Tibial artery (tissue), 4 donors: ENCODE results near the gene ANGPT4.

Experiments used
- DNase-seq, 2 donors: peaks; one replicate each; pipeline ENCODE4 v3.0.0-alpha.2; 2019
- H3K27ac ChIP-seq, 2 donors: fragments of 200-600 bp; sonication (generic) in 1 of 2; 1 replicate in 1 of 2; 2 replicates in 1 of 2; pipeline ENCODE4 v1.5.1; 2018 to 2019; ENCODE audit warnings: mild to moderate bottlenecking in 1 of 2
- H3K27me3 ChIP-seq, 2 donors: fragments of 200-600 bp; sonication (generic) in 1 of 2; one replicate each; pipeline versions ENCODE4 v1.5.1 to v1.6.0; 2016 to 2019
- H3K36me3 ChIP-seq, 3 donors: fragments of 200-600 bp; sonication (generic) in 2 of 3; one replicate each; pipeline ENCODE4 v1.5.1; 2016 to 2019; ENCODE audit warnings: mild to moderate bottlenecking in 2 of 3
- H3K4me1 ChIP-seq, 4 donors: fragments of 200-600 bp; sonication (generic) in 2 of 4; 1 replicate in 3 of 4; 2 replicates in 1 of 4; pipeline ENCODE4 v1.5.1; 2016 to 2019
- H3K4me3 ChIP-seq, 2 donors: fragments of 200-600 bp; sonication (generic) in 1 of 2; 1 replicate in 1 of 2; 2 replicates in 1 of 2; pipeline ENCODE4 v1.5.1; 2018 to 2019; ENCODE audit warnings: mild to moderate bottlenecking in 2 of 2
- H3K9me3 ChIP-seq, 3 donors: fragments of 200-600 bp; sonication (generic) in 1 of 3; one replicate each; pipeline ENCODE4 v1.5.1; 2016 to 2019
- intact Hi-C: fragments of 100-400 bp; cut with DNase I; formaldehyde crosslinking; loops from one replicate; pipeline ENCODE4 v1.15.0; 2023; ENCODE audit warnings: low total_unique reads
- TF ChIP-seq, protein P1 (sequence below), 2 experiments: fragments of 200-600 bp in 1 of 2; fragments of 450-650 bp in 1 of 2; IDR thresholded peaks; one replicate each; pipeline ENCODE4 v1.5.1; 2017 to 2019; ENCODE audit warnings: antibody characterized with exemption in 2 of 2, mild to moderate bottlenecking in 1 of 2, moderate library complexity in 1 of 2

Gene ANGPT4

DNA sequence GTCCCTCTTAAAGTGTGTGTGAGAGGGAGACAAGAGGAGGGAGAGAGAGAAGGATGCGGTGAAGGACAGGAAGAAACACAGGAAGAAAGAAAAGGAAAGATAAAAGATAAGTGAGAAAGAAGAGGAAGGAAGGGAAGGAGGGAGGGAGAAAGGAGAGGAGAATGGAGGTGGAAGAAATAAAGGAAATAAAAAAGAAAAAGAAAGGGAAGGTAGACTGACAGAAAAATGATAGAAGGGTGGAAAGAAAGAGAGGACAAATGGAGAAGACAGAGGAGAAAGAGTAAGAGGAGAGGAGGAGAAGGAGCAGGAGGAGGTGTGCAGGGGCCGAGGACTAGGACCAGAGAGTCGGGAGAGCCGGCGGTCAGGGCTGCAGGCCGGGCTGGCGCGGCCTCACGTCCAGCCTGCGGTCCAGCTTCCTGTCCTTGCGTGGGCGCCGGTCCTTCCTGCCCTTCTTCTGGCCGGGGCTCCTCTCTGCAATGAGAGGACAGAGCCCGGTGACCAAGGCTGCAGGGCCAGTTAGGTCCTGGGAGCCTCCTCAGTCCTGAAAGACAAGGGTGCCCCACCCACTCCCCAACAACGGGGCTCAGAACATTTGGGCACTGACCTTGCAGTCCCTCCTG is 44.0 kb upstream of the ANGPT4 start:
- intact Hi-C loops = loop anchor here (2.0 kb wide), 1 partner anchor 145 kb away; no protein-coding TSS in a partner anchor
- TF ChIP-seq, protein P1, sequence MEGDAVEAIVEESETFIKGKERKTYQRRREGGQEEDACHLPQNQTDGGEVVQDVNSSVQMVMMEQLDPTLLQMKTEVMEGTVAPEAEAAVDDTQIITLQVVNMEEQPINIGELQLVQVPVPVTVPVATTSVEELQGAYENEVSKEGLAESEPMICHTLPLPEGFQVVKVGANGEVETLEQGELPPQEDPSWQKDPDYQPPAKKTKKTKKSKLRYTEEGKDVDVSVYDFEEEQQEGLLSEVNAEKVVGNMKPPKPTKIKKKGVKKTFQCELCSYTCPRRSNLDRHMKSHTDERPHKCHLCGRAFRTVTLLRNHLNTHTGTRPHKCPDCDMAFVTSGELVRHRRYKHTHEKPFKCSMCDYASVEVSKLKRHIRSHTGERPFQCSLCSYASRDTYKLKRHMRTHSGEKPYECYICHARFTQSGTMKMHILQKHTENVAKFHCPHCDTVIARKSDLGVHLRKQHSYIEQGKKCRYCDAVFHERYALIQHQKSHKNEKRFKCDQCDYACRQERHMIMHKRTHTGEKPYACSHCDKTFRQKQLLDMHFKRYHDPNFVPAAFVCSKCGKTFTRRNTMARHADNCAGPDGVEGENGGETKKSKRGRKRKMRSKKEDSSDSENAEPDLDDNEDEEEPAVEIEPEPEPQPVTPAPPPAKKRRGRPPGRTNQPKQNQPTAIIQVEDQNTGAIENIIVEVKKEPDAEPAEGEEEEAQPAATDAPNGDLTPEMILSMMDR (IDR thresholded peaks at IDR 0.05) = no peak

DNA sequence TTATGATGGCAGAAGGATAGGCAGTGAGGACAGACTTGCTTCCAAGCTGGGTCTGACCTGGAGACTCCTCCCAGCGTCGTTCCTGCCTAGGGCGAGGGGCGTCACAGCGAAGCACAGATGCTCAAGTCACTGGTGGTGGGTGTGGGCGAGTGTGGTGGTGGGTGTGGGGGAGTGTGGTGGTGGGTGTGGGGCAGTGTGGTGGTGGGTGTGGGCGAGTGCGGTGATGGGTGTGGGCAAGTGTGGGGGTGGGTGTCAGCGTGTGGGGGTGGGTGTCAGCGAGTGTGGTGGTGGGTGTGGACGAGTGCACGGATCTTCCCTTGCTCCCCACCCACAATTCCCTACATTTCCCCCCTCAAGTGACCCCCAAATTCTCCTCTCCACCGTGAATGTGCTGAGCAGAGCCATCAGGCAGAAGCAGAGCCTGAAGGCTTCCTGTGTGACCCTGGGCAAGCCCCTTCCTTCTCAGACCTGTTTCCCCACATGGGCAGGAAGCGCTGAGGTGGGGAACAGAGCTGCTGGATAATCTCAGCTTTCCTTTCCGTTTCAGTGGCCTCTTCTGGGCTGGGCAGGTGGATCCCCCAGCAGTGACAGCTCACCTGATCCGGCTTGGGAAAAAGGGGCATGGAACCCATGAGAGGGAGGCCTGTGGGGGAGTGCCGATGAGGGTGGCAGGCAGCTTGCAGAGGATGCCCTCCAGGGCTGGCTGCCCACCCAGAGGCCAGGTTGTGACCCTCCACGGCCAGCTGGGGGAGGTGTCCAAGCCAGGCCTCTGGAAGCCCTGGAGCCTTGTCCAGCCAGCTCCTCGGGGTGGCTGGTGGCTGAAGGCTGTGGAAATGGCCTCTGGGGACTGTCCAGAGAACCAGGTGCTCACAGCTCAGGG is 43.0 kb upstream of the ANGPT4 start:
- H3K4me1 ChIP-seq = peaks cover 0 to 7% (median under 1%) of the 10 kb centered on the region in 4 donors
- intact Hi-C loops = loop anchor here (2.0 kb wide), 1 partner anchor 144 kb away; no protein-coding TSS in a partner anchor
- H3K27me3 ChIP-seq = peaks cover 0 to 71% of the 10 kb centered on the region in 2 donors
- no peaks in the 10 kb centered on the region for H3K9me3 ChIP-seq
- H3K27ac ChIP-seq = no peak overlapping the region
- no peak for DNase-seq
- H3K36me3 ChIP-seq = no peaks in the 10 kb centered on the region
- TF ChIP-seq, protein P1 (IDR thresholded peaks at IDR 0.05) = no peak
- H3K4me3 ChIP-seq = no peak overlapping the region

More for the DNA sequence above, 44.0 kb upstream of the ANGPT4 start:
- no peak for DNase-seq
- Histone ChIP-seq H3K36me3 (no peaks in the 10 kb centered on the region), H3K4me3 (no peak overlapping the region), H3K27ac (no peak overlapping the region), H3K4me1 (peaks cover 0 to 7% (median 0%) of the 10 kb centered on the region in 4 donors), H3K27me3 (peaks cover 0 to 70% of the 10 kb centered on the region in 2 donors), H3K9me3 (no peaks in the 10 kb centered on the region)

DNA sequence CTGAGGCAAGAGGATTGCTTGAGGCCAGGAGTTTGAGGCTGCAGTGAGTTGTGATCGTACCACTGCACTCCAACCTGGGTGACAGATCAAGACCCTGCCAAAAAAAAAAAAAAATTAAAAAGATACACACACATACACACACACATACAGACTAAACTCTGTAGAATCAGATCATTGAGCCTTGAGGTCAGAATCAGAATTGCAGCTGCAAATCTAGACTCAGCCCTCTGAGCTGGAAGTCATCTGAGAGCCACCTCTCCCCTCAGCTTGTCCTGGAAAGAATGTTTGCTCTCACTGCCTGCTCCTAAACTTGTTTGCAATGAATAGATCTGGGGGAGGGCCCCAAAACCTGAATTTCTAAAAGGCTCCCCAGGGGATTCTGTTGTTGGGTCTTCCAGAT is 41.4 kb upstream of the ANGPT4 start:
- Histone ChIP-seq H3K36me3 (no peaks in the 10 kb centered on the region), H3K27me3 (peaks cover 0 to 66% of the 10 kb centered on the region in 2 donors), H3K27ac (no peak overlapping the region), H3K9me3 (no peaks in the 10 kb centered on the region), H3K4me3 (no peak overlapping the region), H3K4me1 (peaks cover 0 to 7% (median 3%) of the 10 kb centered on the region in 4 donors)
- TF ChIP-seq, protein P1 (IDR thresholded peaks at IDR 0.05) = no peak
- no peak for DNase-seq
- intact Hi-C loops = loop anchor here (2.0 kb wide), 1 partner anchor 73 kb away; no protein-coding TSS in a partner anchor

DNA sequence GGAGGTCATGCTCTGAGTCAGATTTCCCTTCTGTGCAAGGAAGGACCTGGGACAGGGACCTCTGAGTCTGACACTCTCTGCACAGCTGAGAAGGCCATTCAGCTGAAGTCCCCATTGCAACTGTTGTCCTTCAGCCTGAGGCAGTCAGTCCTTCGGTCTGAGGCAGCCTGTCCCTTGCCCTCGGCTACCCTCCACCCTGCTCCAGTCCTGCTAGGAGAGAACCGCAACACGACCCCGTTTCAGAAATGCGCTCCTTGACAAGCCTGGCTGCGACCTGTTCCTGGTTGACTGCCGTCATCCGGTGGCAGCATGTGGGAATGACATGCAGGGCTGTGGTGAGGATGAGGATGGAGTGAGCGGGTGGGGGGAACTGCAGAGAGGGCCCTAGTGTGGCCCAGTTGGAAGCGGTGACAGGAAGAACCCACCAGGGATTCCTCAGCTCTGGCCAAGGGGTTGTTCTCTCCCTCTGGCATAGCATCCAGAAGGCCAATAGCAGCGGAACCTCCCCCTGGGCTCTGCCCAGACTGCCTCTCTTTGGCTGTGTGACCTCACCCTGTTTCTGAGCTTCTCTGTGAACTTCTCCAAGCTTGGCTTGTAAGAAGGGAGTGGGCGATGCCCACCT is 40.3 kb upstream of the ANGPT4 start:
- intact Hi-C loops = loop anchor here (2.0 kb wide), 1 partner anchor 72 kb away; no protein-coding TSS in a partner anchor

DNA sequence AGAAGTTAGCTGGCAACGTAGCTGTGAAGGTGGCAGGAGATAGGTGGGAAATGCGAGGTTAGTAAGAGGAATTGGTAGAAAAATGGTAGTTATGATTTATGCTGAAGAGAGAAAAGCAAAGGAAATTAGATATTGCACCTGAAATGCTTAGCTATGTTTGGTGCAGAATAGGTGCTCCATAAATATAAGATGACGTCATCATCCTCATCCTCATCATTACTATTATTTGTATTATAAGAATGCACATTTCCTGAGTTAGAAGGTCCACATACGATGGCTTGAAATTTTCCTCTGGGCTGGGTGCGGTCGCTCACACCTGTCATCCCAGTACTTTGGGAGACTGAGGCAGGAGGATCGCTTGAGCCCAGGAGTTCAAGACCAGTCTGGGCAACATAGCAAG is 39.5 kb upstream of the ANGPT4 start:
- Histone ChIP-seq H3K4me3 (no peak overlapping the region), H3K27me3 (peaks cover 0 to 48% of the 10 kb centered on the region in 2 donors), H3K4me1 (peaks cover 0 to 7% (median 3%) of the 10 kb centered on the region in 4 donors), H3K36me3 (no peaks in the 10 kb centered on the region), H3K27ac (no peak overlapping the region), H3K9me3 (no peaks in the 10 kb centered on the region)
- TF ChIP-seq, protein P1 (IDR thresholded peaks at IDR 0.05) = no peak
- DNase-seq = no peak
- intact Hi-C loops = loop anchor here (2.0 kb wide), 1 partner anchor 71 kb away; no protein-coding TSS in a partner anchor

More for the DNA sequence above, 40.3 kb upstream of the ANGPT4 start:
- peak; percentile 69 to 76 for DNase-seq
- no peak overlapping the region for H3K4me3 ChIP-seq
- H3K27ac ChIP-seq = no peak overlapping the region
- TF ChIP-seq, protein P1 (IDR thresholded peaks at IDR 0.05) = peak; percentile 97 to 99
- peaks cover 0 to 55% of the 10 kb centered on the region in 2 donors for H3K27me3 ChIP-seq
- H3K9me3 ChIP-seq = no peaks in the 10 kb centered on the region
- H3K36me3 ChIP-seq = no peaks in the 10 kb centered on the region
- peaks cover 0 to 7% (median 3%) of the 10 kb centered on the region in 4 donors for H3K4me1 ChIP-seq
